Esophagus muscularis mucosa (tissue), 4 donors: ENCODE data around the gene TP73.

ENCODE experiments used
- CTCF ChIP-seq, 3 experiments: fragments of 200-600 bp in 2 of 3; fragments of 450-650 bp in 1 of 3; sonication (generic) in 2 of 3; IDR thresholded peaks; one replicate each; pipeline ENCODE4 v1.5.1; 2017 to 2019; ENCODE audit warnings: antibody characterized with exemption in 3 of 3, mild to moderate bottlenecking in 2 of 3, moderate library complexity in 1 of 3
- EP300 ChIP-seq: sonication (generic); formaldehyde crosslinking; IDR thresholded peaks from one replicate; pipeline ENCODE4 v1.6.1; 2017; ENCODE audit warnings: antibody characterized with exemption
- POLR2A ChIP-seq: fragments of 450-650 bp; IDR thresholded peaks from one replicate; pipeline ENCODE4 v1.6.1; 2017; ENCODE audit warnings: antibody characterized with exemption, moderate library complexity, mild to moderate bottlenecking, low read depth
- POLR2AphosphoS5 ChIP-seq, 2 donors: sonication (generic); formaldehyde crosslinking; IDR thresholded peaks; one replicate each; pipeline ENCODE4 v1.6.1; 2017; ENCODE audit warnings: antibody characterized with exemption in 2 of 2

DNA sequence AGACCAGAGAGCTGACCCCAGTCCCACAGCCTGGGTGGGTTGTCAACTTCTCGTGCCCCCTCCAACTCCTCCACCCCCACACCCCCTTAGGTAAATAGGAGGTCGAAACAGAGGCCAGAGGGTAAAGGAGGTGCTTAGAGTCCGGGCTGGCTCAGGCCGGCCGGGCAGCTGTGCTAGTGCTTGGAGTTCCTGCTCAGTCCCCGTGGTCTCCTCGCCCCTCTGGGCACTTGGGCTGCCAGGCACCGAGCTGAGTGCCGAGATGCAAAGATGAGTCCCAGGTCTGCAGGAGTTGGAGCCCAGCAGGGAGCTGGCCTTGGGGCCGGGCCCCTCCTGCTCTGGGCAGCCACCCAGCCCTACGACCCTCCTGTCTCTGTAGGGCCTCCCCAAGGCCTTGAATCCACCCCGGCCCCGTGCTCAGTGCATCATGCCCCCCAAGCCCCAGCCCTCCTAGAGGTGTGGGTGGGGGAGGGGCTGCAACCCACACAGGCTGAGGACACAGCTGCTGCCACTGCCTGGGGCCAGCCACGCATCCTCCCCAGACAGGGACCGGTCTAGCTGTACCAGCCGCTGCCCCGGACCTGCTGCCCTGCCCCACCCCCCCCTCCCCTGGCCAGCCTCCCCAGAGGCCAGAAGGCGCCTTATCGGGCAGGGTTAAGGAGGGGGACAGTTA is 122.1 kb downstream of the TP73 start:
- TF ChIP-seq EP300 (no peak), CTCF (IDR thresholded peaks at IDR 0.05) (no peak), POLR2A (no peak), POLR2AphosphoS5 (IDR thresholded peaks at IDR 0.05) (no peak)
